Uterus (tissue), 2 donors: Measurements from ENCODE around the gene TBC1D13.

ENCODE experiments used
- POLR2A ChIP-seq, 2 donors: fragments of 450-650 bp; IDR thresholded peaks; one replicate each; pipeline ENCODE4 v1.6.1; 2016; ENCODE audit warnings: antibody characterized with exemption in 2 of 2, mild to moderate bottlenecking in 1 of 2, moderate library complexity in 1 of 2
- TF ChIP-seq, protein P1 (sequence below), 4 experiments: fragments of 200-600 bp in 2 of 4; fragments of 450-650 bp in 2 of 4; sonication (generic) in 2 of 4; IDR thresholded peaks; one replicate each; pipeline ENCODE4 v1.5.1; 2016 to 2019; ENCODE audit warnings: antibody characterized with exemption in 4 of 4, mild to moderate bottlenecking in 2 of 4, moderate library complexity in 1 of 4

DNA sequence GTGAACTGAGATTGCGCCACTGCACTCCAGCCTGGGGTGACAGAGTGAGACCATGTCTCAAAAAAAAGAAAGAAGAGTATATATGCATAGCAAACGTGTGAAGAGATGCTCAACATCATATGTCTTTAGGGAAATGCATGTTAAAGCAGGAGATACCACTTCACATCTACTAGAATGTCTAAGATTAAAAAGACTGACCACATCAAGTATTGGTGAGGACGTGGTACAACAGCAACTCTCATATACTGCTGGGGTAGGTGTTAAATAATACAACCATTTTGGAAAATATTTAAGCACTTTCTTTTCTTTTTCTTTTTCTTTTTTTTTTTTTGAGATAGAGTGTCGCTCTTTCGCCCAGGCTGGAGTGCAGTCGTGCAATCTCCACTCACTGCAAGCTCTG, 1.6 kb upstream of the TBC1D13 start:
- TF ChIP-seq, protein P1, sequence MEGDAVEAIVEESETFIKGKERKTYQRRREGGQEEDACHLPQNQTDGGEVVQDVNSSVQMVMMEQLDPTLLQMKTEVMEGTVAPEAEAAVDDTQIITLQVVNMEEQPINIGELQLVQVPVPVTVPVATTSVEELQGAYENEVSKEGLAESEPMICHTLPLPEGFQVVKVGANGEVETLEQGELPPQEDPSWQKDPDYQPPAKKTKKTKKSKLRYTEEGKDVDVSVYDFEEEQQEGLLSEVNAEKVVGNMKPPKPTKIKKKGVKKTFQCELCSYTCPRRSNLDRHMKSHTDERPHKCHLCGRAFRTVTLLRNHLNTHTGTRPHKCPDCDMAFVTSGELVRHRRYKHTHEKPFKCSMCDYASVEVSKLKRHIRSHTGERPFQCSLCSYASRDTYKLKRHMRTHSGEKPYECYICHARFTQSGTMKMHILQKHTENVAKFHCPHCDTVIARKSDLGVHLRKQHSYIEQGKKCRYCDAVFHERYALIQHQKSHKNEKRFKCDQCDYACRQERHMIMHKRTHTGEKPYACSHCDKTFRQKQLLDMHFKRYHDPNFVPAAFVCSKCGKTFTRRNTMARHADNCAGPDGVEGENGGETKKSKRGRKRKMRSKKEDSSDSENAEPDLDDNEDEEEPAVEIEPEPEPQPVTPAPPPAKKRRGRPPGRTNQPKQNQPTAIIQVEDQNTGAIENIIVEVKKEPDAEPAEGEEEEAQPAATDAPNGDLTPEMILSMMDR (IDR thresholded peaks at IDR 0.05) = no peak
- no peak for TF ChIP-seq POLR2A (IDR thresholded peaks at IDR 0.05)
